Right lobe of liver (tissue), 4 donors: ENCODE results near the gene CHN2.

Source experiments
- CTCF ChIP-seq, 4 donors: fragments of 200-600 bp in 3 of 4; fragments of 450-650 bp in 1 of 4; IDR thresholded peaks; one replicate each; pipeline versions ENCODE4 v1.5.1 to v1.8.0; 2016 to 2022; ENCODE audit warnings: antibody characterized with exemption in 4 of 4, mild to moderate bottlenecking in 2 of 4
- POLR2A ChIP-seq: fragments of 450-650 bp; IDR thresholded peaks from one replicate; pipeline ENCODE4 v1.6.1; 2017; ENCODE audit warnings: antibody characterized with exemption, mild to moderate bottlenecking
- donor health status: DM: no; HTN: no; CAD: no.
- donor health status: DM: no; HTN: no; CAD: no.
- donor health status: DM: no; HTN: yes; CAD: no.

- no peak for TF ChIP-seq CTCF (IDR thresholded peaks at IDR 0.05)
- no peak for TF ChIP-seq POLR2A
Observed at GRCh38 chr7:29161231-29161630, 33.3 kb upstream of the CHN2 start.
